Measurements from ENCODE around the gene TRAF5.
"Not testable (repeated sequence)": the region's sequence is repeated elsewhere in the genome, so short reads cannot be mapped to it uniquely, and the experiment has no call there.

The TRAF5 gene

DNA sequence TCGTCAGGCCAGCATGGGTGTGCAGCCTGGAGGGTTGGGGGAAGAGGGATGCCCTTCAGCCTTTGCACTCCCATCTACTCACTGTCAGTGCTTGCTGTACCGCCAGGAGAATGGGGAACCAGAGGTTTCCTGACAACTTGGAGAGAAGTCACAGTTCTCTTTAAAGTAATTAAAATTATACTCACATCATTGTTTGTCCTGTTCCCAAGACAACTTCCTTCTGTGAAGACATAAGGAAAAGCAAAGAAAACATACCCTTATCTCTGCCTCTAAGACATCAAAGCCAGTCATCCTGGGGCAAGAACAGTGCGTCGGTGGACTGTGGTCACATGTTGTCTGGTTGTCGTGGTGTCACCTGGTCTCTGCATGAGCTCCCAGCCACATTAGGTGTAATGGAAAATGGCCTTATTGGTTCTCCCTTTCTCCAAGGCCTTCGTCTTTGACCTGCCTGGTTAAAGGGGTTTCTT is 17.6 kb downstream of the TRAF5 start:
- no peak for DNase-seq

DNA sequence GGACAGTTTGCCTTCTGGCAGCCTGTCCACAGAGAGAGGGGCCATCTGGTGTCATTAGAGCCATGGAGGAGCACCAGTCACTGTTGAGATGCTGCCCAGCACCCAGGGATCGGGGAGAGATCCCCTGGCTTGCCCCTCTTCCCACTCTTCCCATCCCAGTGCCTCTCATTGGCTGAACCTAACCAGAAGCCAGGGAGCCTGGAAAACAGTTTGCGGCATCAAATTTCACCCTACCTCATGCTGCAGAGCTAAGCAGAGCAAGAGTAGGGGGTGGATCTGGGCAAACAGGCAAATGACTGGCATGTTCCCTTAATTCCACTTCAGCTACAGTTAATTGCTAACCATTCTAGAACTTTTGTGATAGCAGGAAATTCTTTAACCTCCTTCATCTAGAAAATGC is 19.1 kb downstream of the TRAF5 start:
- DNase-seq = no peak

DNA sequence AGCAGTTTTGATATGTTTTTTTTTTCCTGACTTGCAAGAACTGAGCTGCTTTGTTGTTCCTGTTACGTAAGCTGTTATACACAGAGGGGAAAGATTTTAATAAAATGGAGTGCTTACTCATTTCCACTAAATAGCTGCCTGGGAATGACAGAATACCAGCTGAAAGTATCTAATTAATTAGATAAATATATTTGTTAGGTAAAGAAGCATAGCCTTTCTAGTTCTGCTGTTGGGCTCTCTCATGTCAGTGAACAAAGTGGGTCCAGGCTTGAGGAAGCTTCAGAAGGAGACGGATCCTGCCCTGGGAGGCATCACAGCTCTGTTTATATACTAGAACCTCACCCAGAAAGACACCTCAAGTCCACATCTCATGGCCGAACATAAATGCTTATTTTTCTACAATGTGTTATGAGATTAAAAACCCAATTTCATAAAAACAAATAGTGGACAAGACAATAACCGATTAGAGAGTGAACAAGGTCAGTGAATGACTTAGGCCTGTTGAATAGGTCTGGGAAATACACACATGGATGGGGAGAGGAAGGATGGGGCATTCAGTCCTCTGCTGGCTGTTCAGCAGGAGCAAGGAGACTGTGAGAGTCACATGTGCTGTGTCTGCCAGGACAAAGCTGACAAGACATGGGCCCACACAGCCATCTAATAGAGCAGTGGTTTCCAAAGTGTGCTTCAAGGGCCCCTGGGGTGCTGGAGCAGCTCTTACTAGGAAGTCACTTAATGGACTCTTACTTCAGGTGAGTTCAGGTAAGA is 20.6 kb downstream of the TRAF5 start:
- no peak for DNase-seq

DNA sequence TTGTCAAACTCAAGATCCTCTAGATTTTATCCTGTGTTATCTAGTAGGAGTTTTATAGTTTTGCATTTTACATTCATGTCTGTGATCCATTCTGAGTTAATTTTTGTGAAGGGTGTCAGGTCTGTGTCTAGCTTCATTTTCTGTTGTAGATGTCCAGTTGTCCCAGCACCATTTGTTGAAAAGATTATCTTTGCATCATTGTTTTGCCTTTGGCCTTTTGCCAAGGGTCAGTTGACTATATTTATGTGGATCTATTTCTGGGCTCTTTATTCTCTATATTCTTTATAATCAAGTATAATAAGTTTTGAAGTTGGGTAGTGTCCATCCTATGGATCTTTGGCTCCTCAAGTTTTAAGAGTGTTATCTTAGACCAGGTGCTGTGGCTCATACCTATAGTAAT is 21.9 kb downstream of the TRAF5 start:
- no peak for DNase-seq

DNA sequence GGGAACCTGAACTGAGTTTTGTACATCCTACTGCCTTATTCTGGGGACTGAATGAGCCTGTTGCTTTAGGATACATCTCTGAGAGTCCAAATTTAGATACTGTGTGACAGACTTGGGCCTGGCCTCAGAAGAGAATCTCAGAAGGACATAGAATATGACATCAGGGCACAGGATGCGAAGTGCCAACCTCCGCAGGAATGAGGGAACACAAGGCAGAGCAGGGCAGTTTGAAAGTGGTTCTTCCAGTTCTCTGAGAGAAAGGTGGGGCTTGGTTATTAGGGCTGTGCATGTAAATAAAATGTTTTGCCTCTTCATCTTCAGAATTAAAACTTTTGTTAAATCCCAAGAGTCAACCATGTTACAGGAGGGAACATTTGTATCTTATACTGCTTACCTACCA is 23.1 kb downstream of the TRAF5 start:
- DNase-seq = no peak

DNA sequence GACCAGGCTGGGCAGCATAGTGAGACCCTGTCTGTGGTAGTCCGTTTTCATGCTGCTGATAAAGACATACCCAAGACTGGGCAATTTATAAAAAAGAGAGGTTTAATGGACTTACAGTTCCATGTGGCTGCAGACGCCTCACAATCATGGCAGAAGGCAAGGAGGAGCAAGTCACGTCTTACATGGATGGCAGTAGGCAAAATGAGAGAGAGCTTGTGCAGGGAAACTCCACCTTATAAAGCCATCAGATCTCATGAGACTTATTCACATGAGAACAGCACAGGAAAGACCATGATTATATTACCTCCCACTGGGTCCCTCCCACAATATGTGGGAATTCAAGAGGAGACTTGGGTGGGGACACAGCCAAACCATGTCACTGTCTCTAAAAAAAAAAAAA is 25.4 kb downstream of the TRAF5 start:
- not testable (repeated sequence) for DNase-seq

DNA sequence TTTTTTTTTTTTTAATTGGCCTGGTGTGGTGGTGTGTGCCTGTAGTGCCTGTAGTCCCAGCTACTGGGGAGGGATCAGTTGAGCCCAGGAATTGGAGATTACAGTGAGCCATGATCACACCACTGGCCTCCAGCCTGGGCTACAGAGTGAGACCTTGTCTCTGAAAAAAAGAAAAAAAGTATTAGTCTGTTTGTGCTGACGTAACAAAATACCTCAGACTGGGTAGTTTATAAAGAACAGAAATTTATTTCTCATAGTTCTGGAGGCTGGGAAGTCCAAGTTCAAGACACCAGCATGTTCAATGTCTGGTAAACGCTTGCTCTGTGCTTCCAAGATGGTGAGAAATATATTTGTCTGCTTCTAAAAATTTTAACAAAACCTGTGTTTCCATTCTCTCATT is 25.8 kb downstream of the TRAF5 start:
- DNase-seq = no peak

DNA sequence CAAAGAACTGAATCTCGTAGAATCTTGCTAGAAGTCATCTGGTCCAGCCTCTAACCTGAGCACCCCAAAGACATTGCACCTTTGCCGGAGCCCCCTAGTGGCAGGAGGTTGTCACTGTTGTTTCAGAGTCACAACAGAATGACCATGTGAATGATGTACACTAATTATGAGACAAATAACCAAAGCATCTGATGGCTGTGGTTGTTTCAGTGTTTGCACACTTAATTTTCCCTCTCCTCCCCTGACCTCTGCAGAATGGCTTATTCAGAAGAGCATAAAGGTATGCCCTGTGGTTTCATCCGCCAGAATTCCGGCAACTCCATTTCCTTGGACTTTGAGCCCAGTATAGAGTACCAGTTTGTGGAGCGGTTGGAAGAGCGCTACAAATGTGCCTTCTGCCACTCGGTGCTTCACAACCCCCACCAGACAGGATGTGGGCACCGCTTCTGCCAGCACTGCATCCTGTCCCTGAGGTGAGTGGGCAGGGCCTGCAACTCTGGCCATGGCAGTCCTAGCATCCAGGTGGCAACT is 26.4 kb downstream of the TRAF5 start:
- DNase-seq = no peak

DNA sequence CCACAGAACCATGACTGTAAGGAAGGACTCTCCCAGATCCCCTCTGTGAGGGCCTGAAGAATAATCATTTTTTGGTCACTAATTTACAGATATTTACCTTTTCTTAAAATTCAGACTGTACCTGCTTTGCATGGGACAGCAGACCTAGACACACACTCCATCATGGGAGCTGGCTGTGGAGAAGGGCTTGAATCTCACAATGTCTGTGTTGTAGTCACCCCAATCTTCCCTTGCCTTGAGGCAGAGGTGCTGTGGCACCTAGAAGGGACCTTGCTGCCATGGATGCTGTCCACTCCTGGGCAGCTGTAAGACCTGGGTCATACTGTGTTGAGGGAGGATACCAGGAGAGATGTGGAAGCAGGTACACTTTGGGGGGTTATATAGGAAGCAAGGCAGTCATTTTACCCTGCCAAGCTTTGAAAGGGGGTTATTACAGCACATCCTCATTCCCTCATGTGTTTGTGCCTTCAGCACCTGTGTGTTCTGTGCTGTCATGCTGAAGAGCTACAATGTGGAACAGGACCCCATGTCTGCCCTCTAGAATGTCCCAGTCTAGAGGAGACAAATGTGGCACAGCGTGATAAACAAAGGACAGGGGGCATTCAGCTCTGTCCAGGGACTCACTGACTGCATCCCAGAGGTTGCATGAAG is 27.1 kb downstream of the TRAF5 start:
- no peak for DNase-seq

DNA sequence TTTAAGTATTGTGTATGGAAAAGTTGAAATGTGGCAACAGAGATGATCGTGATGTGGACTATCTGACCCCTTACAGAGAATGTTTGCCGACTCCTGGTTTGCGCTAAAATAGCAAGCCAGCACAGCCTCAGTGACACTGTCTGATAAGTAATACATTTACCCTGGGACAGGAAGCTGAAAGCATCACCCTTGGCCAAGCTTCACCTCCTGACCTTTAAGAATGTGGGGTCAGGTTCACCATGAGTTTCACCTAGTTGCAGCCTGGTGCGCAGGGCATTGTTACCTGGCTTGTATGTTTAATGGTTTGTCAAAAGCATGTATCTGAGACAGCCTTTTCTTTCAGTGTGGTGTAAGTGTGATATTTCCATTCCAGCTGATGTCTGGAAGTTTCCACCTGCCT is 29.2 kb downstream of the TRAF5 start:
- no peak for DNase-seq

DNA sequence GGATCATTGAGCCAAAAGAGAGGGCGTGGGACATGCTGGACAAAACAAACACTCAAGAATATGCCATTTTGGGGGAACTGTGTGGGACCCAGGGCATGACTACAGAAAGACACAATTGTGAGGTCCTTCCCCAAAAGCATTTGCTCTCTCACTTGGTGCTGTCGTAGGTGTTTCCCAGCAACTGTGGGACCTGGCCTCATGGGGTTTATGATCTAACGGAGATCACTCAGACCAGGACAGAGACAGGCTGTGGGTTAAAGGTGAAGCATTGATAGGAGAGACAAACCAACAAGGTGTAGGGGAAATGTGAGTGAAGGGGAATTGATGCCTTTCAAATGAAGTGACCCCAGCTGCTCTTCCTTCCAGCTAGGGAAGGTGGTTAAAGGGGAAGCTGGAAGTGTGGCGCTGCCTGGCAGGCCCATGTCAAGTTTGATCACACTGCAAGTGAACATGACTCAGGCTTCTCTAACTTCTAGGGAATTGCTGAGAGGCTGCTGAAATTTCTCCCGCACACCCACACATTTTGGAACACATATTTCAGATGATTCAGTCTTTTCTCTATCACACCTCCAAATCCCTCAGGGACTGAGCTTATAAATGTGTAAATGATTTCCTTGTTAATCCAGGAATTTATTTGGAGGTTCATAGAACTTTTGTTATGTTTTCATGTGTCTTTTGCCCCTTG is 30.2 kb downstream of the TRAF5 start:
- DNase-seq = peak in 4 of 58 donors; percentile 12 to 26 (median 16)

DNA sequence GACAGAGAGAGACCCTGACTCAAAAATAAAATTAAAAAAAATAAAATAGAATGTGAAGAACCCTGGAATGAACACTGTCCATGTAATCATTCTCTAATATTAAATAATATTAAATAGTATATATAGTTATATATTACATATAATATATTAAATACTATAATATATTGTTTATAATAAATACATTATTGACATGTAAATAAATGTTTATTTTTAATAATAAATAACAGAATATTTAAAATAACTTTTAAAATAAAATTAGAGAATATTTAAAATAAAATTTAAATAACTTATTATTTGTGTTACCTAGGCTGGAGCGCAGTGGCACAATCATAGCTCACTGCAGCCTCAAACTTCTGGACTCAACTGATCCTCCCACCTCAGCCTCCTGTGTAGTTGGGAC is 32.1 kb downstream of the TRAF5 start:
- no peak for DNase-seq

DNA sequence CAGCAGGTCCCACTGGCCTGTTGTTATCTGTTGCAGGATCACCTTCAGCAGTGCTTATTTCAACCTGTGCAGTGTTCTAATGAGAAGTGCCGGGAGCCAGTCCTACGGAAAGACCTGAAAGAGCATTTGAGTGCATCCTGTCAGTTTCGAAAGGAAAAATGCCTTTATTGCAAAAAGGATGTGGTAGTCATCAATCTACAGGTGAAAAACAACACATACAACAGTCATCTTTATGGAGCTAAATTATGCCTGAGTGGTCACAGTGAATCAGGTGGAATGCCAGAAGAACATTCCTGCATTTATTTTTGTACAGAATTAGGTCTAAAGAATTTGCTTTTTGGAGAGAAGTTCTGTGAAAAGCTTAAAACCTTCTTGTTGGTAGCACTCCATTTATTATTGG is 33.2 kb downstream of the TRAF5 start:
- no peak for DNase-seq

DNA sequence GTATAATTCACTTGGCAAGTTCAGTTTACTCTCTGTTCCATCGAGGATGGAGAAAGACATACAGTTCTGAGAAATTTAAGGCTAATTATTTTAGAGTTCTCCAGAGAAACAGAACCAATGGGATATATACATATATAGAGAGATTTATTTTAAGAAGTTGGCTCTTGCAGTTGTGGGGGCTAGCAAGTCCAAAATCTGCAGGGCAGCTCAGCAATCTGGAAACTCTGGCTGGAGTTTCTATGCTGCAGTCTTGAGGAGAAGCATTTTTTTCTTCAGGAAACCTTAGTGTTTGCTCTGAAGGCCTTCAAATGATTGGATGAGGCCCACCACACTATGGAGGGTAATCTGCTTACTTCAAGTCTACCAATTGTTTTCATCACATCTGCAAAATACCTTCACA is 34.6 kb downstream of the TRAF5 start:
- DNase-seq = peak in 4 of 58 donors; percentile 2 to 17 (median 8)

DNA sequence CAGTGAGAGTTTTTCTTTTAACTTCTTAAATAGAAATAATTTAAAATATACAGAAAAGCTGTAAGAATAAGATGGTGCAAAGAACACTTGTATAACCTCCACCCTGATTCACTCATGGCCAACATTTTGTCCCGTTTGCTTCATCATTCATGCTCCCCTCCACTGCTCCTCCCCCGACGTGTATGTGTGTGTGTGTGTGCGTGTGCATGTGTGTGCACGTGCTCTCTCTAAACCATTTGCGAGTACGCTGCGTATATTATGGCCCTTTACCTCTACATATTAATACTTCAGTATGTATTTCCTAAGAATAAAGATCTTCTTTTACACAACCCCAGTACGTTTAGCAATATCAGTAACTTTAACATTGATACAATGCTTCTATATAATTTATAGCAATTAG is 43.0 kb downstream of the TRAF5 start:
- no peak for DNase-seq

DNA sequence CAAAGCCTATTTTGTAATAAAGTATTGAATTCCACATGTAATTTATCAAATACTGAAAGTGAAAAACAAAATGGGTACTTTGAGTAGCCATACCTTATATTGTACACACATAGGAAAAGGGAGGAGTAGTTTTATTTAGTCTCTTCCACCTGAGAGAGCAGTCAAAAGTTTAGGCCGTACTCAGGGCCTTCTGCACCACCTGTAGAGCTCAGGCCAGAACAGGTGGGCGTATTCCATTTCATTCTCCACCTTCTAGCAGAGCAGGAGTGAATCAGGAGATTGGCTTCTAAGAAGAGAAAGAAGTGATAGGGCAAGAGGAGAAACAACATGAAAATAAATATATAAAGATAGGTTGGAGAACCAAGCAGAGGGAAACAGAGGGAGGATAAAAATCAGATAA is 44.0 kb downstream of the TRAF5 start:
- DNase-seq = no peak

DNA sequence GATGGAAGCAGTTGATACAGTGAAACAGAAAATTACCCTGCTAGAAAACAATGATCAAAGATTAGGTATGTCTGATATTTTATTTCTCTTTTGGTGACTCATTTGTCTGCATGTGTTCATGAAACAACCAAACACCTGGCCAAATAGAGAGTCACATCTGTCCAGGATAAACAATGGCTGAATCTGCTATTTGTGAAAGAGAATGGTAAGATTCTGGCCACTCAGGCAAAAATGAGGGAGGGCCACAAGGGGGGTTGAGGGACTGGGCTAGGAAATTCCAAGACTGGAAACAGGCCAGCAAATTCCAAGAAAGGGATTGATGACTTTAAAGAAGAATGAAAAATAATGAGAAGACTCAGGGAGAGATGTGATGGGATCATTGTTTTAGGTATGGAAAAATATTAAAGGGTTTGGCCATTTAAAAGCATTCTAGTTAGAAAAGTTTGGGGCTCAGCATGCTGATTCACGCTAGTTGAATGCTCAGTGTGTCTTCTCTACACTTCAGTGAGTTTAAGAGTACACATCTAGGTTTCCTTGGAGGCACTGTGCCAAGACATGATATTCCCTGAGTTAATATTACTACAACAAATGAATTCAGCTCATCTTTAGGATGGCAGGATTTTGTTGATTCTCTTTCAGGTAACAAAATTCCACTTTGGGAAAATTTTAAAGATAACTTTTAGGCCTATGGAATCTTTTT is 44.9 kb downstream of the TRAF5 start:
- DNase-seq = no peak

DNA sequence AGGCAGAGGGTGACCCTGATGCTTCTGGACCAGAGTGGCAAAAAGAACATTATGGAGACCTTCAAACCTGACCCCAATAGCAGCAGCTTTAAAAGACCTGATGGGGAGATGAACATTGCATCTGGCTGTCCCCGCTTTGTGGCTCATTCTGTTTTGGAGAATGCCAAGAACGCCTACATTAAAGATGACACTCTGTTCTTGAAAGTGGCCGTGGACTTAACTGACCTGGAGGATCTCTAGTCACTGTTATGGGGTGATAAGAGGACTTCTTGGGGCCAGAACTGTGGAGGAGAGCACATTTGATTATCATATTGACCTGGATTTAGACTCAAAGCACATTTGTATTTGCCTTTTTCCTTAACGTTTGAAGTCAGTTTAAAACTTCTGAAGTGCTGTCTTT is 45.8 kb downstream of the TRAF5 start:
- no peak for DNase-seq

DNA sequence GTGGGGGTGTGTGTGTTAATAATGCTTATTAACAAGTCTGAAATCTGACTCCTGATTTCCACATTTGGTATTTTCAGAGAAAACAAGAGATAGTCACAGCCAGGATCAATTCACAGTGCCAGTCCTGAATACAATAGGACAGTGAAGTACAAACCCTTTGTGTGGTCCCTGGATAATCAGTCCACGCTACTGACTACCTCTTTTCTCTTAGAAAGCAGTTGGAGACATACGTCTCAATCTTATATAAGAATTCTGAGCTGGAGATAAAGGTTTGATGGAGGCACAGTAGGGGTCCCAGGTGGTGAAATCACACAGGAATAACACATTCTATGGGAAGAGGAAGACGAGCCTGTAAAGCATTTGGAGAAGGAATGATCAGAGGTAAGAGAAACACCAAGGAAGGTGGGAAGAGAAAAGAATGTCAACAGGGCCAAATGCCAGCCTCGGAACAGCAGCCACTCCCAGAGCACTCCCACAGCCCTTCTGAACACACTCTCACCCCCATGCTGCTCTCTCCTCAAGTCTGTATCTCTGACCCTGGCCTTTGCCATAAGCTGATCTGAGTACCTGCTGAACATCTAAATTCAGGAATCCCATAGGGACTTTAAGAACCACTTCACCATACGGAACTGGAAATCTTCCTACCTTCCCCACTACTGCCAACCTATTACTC is 48.6 kb downstream of the TRAF5 start:
- DNase-seq = no peak

DNA sequence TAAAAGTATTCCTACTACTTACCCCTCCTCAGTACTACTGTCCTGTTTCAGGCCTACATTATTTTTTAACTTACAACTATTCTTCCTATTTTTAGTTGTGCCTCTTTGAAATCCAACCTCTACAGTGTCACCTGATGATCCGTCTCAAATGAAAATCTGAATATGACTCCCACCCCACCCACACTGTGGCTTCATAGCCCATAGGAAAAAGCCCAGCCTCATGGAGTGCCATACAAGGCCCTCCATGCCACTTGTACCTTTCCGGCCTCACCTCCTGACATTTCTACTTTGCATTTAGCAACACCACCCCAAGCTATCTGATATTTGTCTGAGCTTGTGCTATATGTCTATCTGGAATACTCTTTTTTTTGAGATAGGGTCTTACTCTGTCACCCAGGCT is 49.3 kb downstream of the TRAF5 start:
- no peak for DNase-seq
